Transverse colon (tissue), 4 donors: Measurements from ENCODE around the gene FBXO21. TPM values are rescaled to one million over a fixed set of nuclear protein-coding genes. Genes with fewer than 3 reads are reported as not detected.
"Not testable (repeated sequence)": the region's sequence is repeated elsewhere in the genome, so short reads cannot be mapped to it uniquely, and the experiment has no call there.

Experiments
- DNase-seq: peaks from one replicate; pipeline ENCODE4 v3.0.0-alpha.2; 2019
- H3K27ac ChIP-seq, 4 donors: fragments of 200-600 bp; sonication (generic); 2 replicates each; pipeline ENCODE4 v1.5.1; 2016 to 2018; ENCODE audit warnings: inconsistent platforms in 4 of 4
- H3K27me3 ChIP-seq: fragments of 200-600 bp; sonication (generic); 2 replicates; pipeline ENCODE4 v1.5.1; 2017; ENCODE audit warnings: inconsistent platforms
- H3K36me3 ChIP-seq, 4 donors: fragments of 200-600 bp; sonication (generic); 2 replicates each; pipeline ENCODE4 v1.5.1; 2017 to 2019; ENCODE audit warnings: inconsistent platforms in 4 of 4
- H3K4me1 ChIP-seq, 4 donors: fragments of 200-600 bp; sonication (generic); 2 replicates each; pipeline ENCODE4 v1.5.1; 2017 to 2020; ENCODE audit warnings: inconsistent platforms in 4 of 4
- H3K4me3 ChIP-seq, 4 donors: fragments of 200-600 bp; sonication (generic); 1 replicate in 1 of 4; 2 replicates in 3 of 4; pipeline versions ENCODE4 v1.5.1 to v1.6.1; 2017 to 2019; ENCODE audit warnings: inconsistent platforms in 4 of 4
- H3K9me3 ChIP-seq, 2 donors: fragments of 200-600 bp; sonication (generic); 2 replicates each; pipeline ENCODE4 v1.5.1; 2017 to 2019; ENCODE audit warnings: inconsistent platforms in 2 of 2
- CTCF ChIP-seq, 5 experiments: fragments of 200-600 bp in 3 of 5; fragments of 450-650 bp in 2 of 5; sonication (generic) in 3 of 5; IDR thresholded peaks; 1 replicate in 2 of 5; 2 replicates in 3 of 5; pipeline ENCODE4 v1.5.1; 2016 to 2017; ENCODE audit warnings: antibody characterized with exemption in 5 of 5, inconsistent platforms in 3 of 5, mild to moderate bottlenecking in 2 of 5, moderate library complexity in 1 of 5
- EP300 ChIP-seq: sonication (generic); formaldehyde crosslinking; IDR thresholded peaks from one replicate; pipeline ENCODE4 v1.6.1; 2017; ENCODE audit warnings: antibody characterized with exemption, low read depth
- POLR2A ChIP-seq: fragments of 450-650 bp; IDR thresholded peaks from one replicate; pipeline ENCODE4 v1.6.1; 2016; ENCODE audit warnings: antibody characterized with exemption, mild to moderate bottlenecking, moderate library complexity
- POLR2AphosphoS5 ChIP-seq, 3 donors: sonication (generic); formaldehyde crosslinking; IDR thresholded peaks; one replicate each; pipeline ENCODE4 v1.6.1; 2016; ENCODE audit warnings: antibody characterized with exemption in 3 of 3
- WGBS, 2 donors: methylation state at CpG; one replicate each; pipeline ENCODE4 v1.1.5; 2018; ENCODE audit warnings: low coverage in 1 of 2; 5-methylcytosine and 5-hydroxymethylcytosine counted together
- in situ Hi-C, 4 donors: fragments of 200-750 bp; cut with MboI; loops; one replicate each; pipeline versions ENCODE4 v1.15.0 to v1.15.1; 2017; ENCODE audit warnings: low sequenced_read_pairs in 3 of 4, low pct_ligation_motif_present in 1 of 4, low pct_unique_long_range_greater_than_20kb in 1 of 4
- intact Hi-C: fragments of 100-400 bp; cut with DNase I; formaldehyde crosslinking; loops from one replicate; pipeline ENCODE4 v1.15.1; 2023; ENCODE audit warnings: low total_unique reads
- total RNA-seq, 4 donors: library from RNA; depleted of rRNA; stranded (reverse); fragments of >200 nt; gene quantifications; one replicate each; pipeline ENCODE4 v1.1.0, GENCODE V29; 2016

The FBXO21 gene
- total RNA-seq, 4 donors from 2014 or later, result 31.6 to 56.9 (median 36.8) TPM

- Histone ChIP-seq H3K36me3 (no peaks in the 10 kb centered on the region), H3K27ac (no peak overlapping the region), H3K9me3 (no peaks in the 10 kb centered on the region), H3K4me3 (no peak overlapping the region), H3K27me3 (no peaks in the 10 kb centered on the region), H3K4me1 (no peaks in the 10 kb centered on the region)
- DNase-seq, result no peak
- TF ChIP-seq CTCF (IDR thresholded peaks at IDR 0.05) (no peak), EP300 (no peak), POLR2A (no peak), POLR2AphosphoS5 (IDR thresholded peaks at IDR 0.05) (no peak)
- in situ Hi-C loops (loop anchor here in 3 of 4 donors (10.0 to 25.0 kb wide), 3 partner anchors 87 to 407 kb away; no protein-coding TSS in a partner anchor), intact Hi-C loops (loop anchor here (10.0 kb wide), 1 partner anchor 87 kb away; no protein-coding TSS in a partner anchor)
- 67% methylated on average over 15 of the region's 15 CpGs; no CpG with 5 or more reads in 1 of the 2 donors for WGBS, 2 donors
Observed at GRCh38 chr12:117111821-117112595, 78.3 kb downstream of the FBXO21 start.

GRCh38 chr12:117111386-117111785 is 78.9 kb downstream of the FBXO21 start:
- TF ChIP-seq POLR2AphosphoS5 (IDR thresholded peaks at IDR 0.05), result no peak
- no peak for TF ChIP-seq CTCF (IDR thresholded peaks at IDR 0.05)
- TF ChIP-seq POLR2A, result no peak
- TF ChIP-seq EP300, result no peak
- no peak for DNase-seq
- in situ Hi-C loops (loop anchor here in 3 of 4 donors (10.0 to 25.0 kb wide), 3 partner anchors 87 to 407 kb away; no protein-coding TSS in a partner anchor), intact Hi-C loops (loop anchor here (10.0 kb wide), 1 partner anchor 87 kb away; no protein-coding TSS in a partner anchor)
- WGBS, 2 donors, result 65% methylated on average over 3 of the region's 6 CpGs; no CpG with 5 or more reads in 1 of the 2 donors
- no peaks in the 10 kb centered on the region for H3K9me3 ChIP-seq
- no peaks in the 10 kb centered on the region for H3K36me3 ChIP-seq
- H3K4me3 ChIP-seq, result no peak overlapping the region
- H3K27ac ChIP-seq, result no peak overlapping the region
- no peaks in the 10 kb centered on the region for H3K4me1 ChIP-seq
- H3K27me3 ChIP-seq, result no peaks in the 10 kb centered on the region

- no peaks in the 10 kb centered on the region for H3K36me3 ChIP-seq
- in situ Hi-C loops (loop anchor here in 3 of 4 donors (10.0 to 25.0 kb wide), 3 partner anchors 85 to 405 kb away; no protein-coding TSS in a partner anchor), intact Hi-C loops (loop anchor here (10.0 kb wide), 1 partner anchor 85 kb away; no protein-coding TSS in a partner anchor)
- WGBS, 2 donors, result 83 to 93% methylated on average over 5 to 8 of the region's 8 CpGs
- H3K27ac ChIP-seq, result no peak overlapping the region
- TF ChIP-seq EP300 (no peak), CTCF (IDR thresholded peaks at IDR 0.05) (no peak), POLR2A (no peak), POLR2AphosphoS5 (IDR thresholded peaks at IDR 0.05) (no peak)
- peaks cover 0 to 5% (median 0%) of the 10 kb centered on the region in 4 donors for H3K4me1 ChIP-seq
- DNase-seq, result no peak
- no peaks in the 10 kb centered on the region for H3K27me3 ChIP-seq
- no peaks in the 10 kb centered on the region for H3K9me3 ChIP-seq
- H3K4me3 ChIP-seq, result no peak overlapping the region
Observed at GRCh38 chr12:117109943-117110635, 80.2 kb downstream of the FBXO21 start.

- DNase-seq, result peak; percentile 32
- Histone ChIP-seq H3K9me3 (no peaks in the 10 kb centered on the region), H3K36me3 (no peaks in the 10 kb centered on the region), H3K27me3 (peaks cover 20% of the 10 kb centered on the region), H3K27ac (no peak overlapping the region), H3K4me1 (peaks cover 0 to 5% (median 0%) of the 10 kb centered on the region in 4 donors), H3K4me3 (no peak overlapping the region)
- TF ChIP-seq EP300, result no peak
- TF ChIP-seq POLR2A, result no peak
- no peak for TF ChIP-seq POLR2AphosphoS5 (IDR thresholded peaks at IDR 0.05)
- TF ChIP-seq CTCF (IDR thresholded peaks at IDR 0.05), result no peak
- 42 to 43% methylated on average over 6 to 12 of the region's 12 CpGs for WGBS, 2 donors
- intact Hi-C loops, result no loop called here
- in situ Hi-C loops, result loop anchor here in 2 of 4 donors (25.0 kb wide), 1 partner anchor 394 kb away; no protein-coding TSS in a partner anchor
Observed at GRCh38 chr12:117105902-117106301, 84.4 kb downstream of the FBXO21 start.

- WGBS, 2 donors, result 25% methylated on average over 1 to 2 of the region's 2 CpGs
- Histone ChIP-seq H3K4me1 (peaks cover 0 to 12% (median 6%) of the 10 kb centered on the region in 4 donors), H3K27me3 (peaks cover 39% of the 10 kb centered on the region)
- H3K36me3 ChIP-seq, H3K27ac ChIP-seq, H3K9me3 ChIP-seq, intact Hi-C loops, H3K4me3 ChIP-seq, DNase-seq: not testable (repeated sequence)
- in situ Hi-C loops, result loop anchor here in 2 of 4 donors (25.0 kb wide), 1 partner anchor 392 kb away; no protein-coding TSS in a partner anchor
Observed at GRCh38 chr12:117104003-117104402, 86.3 kb downstream of the FBXO21 start.
